GM12878 (cell line): Measurements from ENCODE around the gene RPL27. TPM values are rescaled to one million over a fixed set of nuclear protein-coding genes. Genes with fewer than 3 reads are reported as not detected.

ENCODE experiments used
- ATAC-seq: fragments of 200-7000 bp; cut with Tn5 transposase; 3 replicates; pipeline ENCODE4 v1.9.1; 2020; ENCODE audit warnings: mild to moderate bottlenecking, moderate library complexity
- BruUV-seq: library from RNA; stranded (reverse); fragments of 400-500 nt; replicated peaks from 2 replicates; lab custom pipeline; 2021; lab: Mats Ljungman, UMichigan
- CTCF ChIA-PET: fragments of 300-600 bp; sonication (Branson Sonifier 250); formaldehyde crosslinking; extraction: SDS; loops from one replicate; lab custom pipeline; 2021; ENCODE audit warnings: inconsistent platforms; lab: Yijun Ruan, JAX
- POLR2A ChIA-PET: fragments of 350-600 bp; formaldehyde crosslinking; extraction: SDS; loops from one replicate; lab custom pipeline; 2021; ENCODE audit warnings: inconsistent platforms; lab: Charles Lee
- RAD21 ChIA-PET: fragments of 300-600 bp; sonication (Branson Sonifier 250); formaldehyde crosslinking; loops from one replicate; lab custom pipeline; 2023; ENCODE audit warnings: antibody characterized with exemption; ENCODE audit not compliant: unreplicated experiment; lab: Charles Lee
- SMC1A ChIA-PET: fragments of 300-600 bp; sonication (Branson Sonifier 250); formaldehyde crosslinking; loops from one replicate; lab custom pipeline; 2023; ENCODE audit not compliant: unreplicated experiment, uncharacterized antibody; lab: Charles Lee
- DNase-seq: peaks from one replicate; pipeline ENCODE4 v3.0.0-alpha.2; 2011; ENCODE audit warnings: low read depth, low spot score
- FAIRE-seq: peaks from 3 replicates; lab custom pipeline; 2011; peaks lifted over from hg19 to GRCh38; lab: Jason Lieb, UNC
- H2AFZ ChIP-seq: 2 replicates; pipeline ENCODE4 v1.6.0; 2011; ENCODE audit warnings: low read depth, low read length, control low read depth; ENCODE audit not compliant: control insufficient read depth
- H3K27ac ChIP-seq: 2 replicates; pipeline ENCODE4 v1.5.1; 2011; ENCODE audit warnings: control low read depth; ENCODE audit not compliant: control insufficient read depth, insufficient read depth
- H3K27me3 ChIP-seq, 2 experiments: replicated peaks in 1 of 2; 2 replicates each; pipeline versions ENCODE4 v1.6.0 to v1.6.1; 2011; ENCODE audit warnings: low read length in 1 of 2; ENCODE audit not compliant: control insufficient read depth in 2 of 2, insufficient read depth in 2 of 2
- H3K36me3 ChIP-seq, 2 experiments: 2 replicates each; pipeline ENCODE4 v1.5.1; 2011; ENCODE audit warnings: low read length in 1 of 2; ENCODE audit not compliant: control insufficient read depth in 2 of 2, insufficient read depth in 2 of 2
- H3K4me1 ChIP-seq: 2 replicates; pipeline ENCODE4 v1.6.1; 2011; ENCODE audit warnings: mild to moderate bottlenecking, low read length, moderate library complexity, mixed read lengths; ENCODE audit not compliant: control insufficient read depth, insufficient read depth
- H3K4me2 ChIP-seq: 2 replicates; pipeline ENCODE4 v1.6.0; 2011; ENCODE audit warnings: control low read depth; ENCODE audit not compliant: control insufficient read depth, insufficient read depth
- H3K4me3 ChIP-seq: fragments of 200-600 bp; sonication (generic); 2 replicates; pipeline ENCODE4 v1.5.1; 2016
- H3K79me2 ChIP-seq: 2 replicates; pipeline ENCODE4 v1.6.0; 2011; ENCODE audit warnings: low read length; ENCODE audit not compliant: control insufficient read depth, insufficient read depth
- H3K9ac ChIP-seq: 2 replicates; pipeline ENCODE4 v1.8.0; 2011; ENCODE audit warnings: low read length, control low read depth, mixed read lengths; ENCODE audit not compliant: control insufficient read depth, insufficient read depth
- H3K9me3 ChIP-seq: replicated peaks from 3 replicates; pipeline ENCODE4 v1.5.1; 2011; ENCODE audit warnings: mild to moderate bottlenecking, low read length; ENCODE audit not compliant: control insufficient read depth, insufficient read depth
- H4K20me1 ChIP-seq: 2 replicates; pipeline ENCODE4 v1.6.0; 2011; ENCODE audit not compliant: control insufficient read depth, insufficient read depth
- CTCF ChIP-seq, 3 experiments: IDR thresholded peaks in 2 of 3; conservative IDR thresholded peaks in 1 of 3; 2 replicates each; pipeline ENCODE4 v1.5.1; 2011; ENCODE audit warnings: low read depth in 3 of 3, low read length in 3 of 3, mild to moderate bottlenecking in 3 of 3, control low read depth in 2 of 3, moderate library complexity in 2 of 3, inconsistent platforms in 1 of 3, mixed read lengths in 1 of 3; ENCODE audit not compliant: control insufficient read depth in 2 of 3, insufficient read depth in 1 of 3; ENCODE audit errors: extremely low read depth in 1 of 3
- E2F8 ChIP-seq: fragments of 450-650 bp; IDR thresholded peaks from 2 replicates; pipeline ENCODE4 v1.6.1; 2018; ENCODE audit warnings: mild to moderate bottlenecking, low read depth, moderate library complexity; ENCODE audit not compliant: partially characterized antibody
- GATAD2B ChIP-seq: fragments of 450-650 bp; conservative IDR thresholded peaks from 2 replicates; pipeline ENCODE4 v1.6.1; 2017; ENCODE audit warnings: low read depth, mild to moderate bottlenecking, moderate library complexity
- HDAC6 ChIP-seq: fragments of 200-600 bp; sonication (generic); IDR thresholded peaks from one replicate; pipeline ENCODE4 v1.8.0; 2017; ENCODE audit warnings: antibody characterized with exemption; ENCODE audit not compliant: unreplicated experiment
- IRF4 ChIP-seq: IDR thresholded peaks from 2 replicates; pipeline ENCODE4 v1.6.1; 2011; ENCODE audit warnings: low read depth, low read length
- MYC ChIP-seq: IDR thresholded peaks from 2 replicates; pipeline ENCODE4 v1.6.1; 2011; ENCODE audit warnings: mild to moderate bottlenecking, low read length, moderate library complexity, inconsistent platforms; ENCODE audit not compliant: insufficient read depth, insufficient replicate concordance, insufficient read length, severe bottlenecking
- RAD21 ChIP-seq: IDR thresholded peaks from 2 replicates; pipeline ENCODE4 v1.6.1; 2011; ENCODE audit warnings: mild to moderate bottlenecking, low read depth, low read length, moderate library complexity; ENCODE audit not compliant: insufficient read depth
- SREBF1 ChIP-seq: IDR thresholded peaks from 2 replicates; pipeline ENCODE4 v1.6.1; 2012; ENCODE audit warnings: mild to moderate bottlenecking, low read length
- TAF1 ChIP-seq: IDR thresholded peaks from 2 replicates; pipeline ENCODE4 v1.6.1; 2011; ENCODE audit warnings: mild to moderate bottlenecking, low read depth, low read length, borderline replicate concordance
- WGBS: methylation state at CpG from one replicate; pipeline ENCODE4 v1.1.6; 2016; ENCODE audit warnings: low lambda C conversion rate; ENCODE audit not compliant: insufficient replicate concordance, insufficient coverage; ENCODE audit errors: missing lambda C conversion rate; 5-methylcytosine and 5-hydroxymethylcytosine counted together
- in situ Hi-C: fragments of 300-500 bp; cut with MboI; formaldehyde crosslinking; loops from 9 replicates; pipeline ENCODE4 v1.14.3; 2018; ENCODE audit warnings: mixed read lengths
- intact Hi-C: fragments of 100-400 bp; cut with micrococcal nuclease; formaldehyde crosslinking; loops from one replicate; pipeline ENCODE4 v1.14.2; 2022; ENCODE audit not compliant: unreplicated experiment
- polyA plus RNA-seq, 11 experiments: library from polyadenylated mRNA; depleted of rRNA in 4 of 11; unstranded in 6 of 11; stranded (reverse) in 5 of 11; fragments of >200 nt; fragmentation: Nextera tagmentation in 4 of 11; fragmentation: Illumina TruSeq in 1 of 11; extraction: Ambion mirVana in 4 of 11; extraction: Trizol in 1 of 11; gene quantifications; 1 replicate in 1 of 11; 2 replicates in 10 of 11; pipeline versions ENCODE4 v1.2.1 to v1.2.3, GENCODE V29; 2011 to 2016; ENCODE audit warnings: inconsistent platforms in 2 of 11, missing spikeins in 2 of 11, low read depth in 1 of 11
- total RNA-seq, 4 experiments: library from RNA; depleted of rRNA in 3 of 4; stranded (reverse); fragments of >200 nt in 3 of 4; fragmentation: Illumina TruSeq in 1 of 4; extraction: Trizol in 1 of 4; gene quantifications; 2 replicates each; pipeline versions ENCODE4 v1.2.1 to v1.2.3, GENCODE V29; 2013 to 2021

RPL27 gene
- total and polyA plus RNA-seq, 10 of the 15 experiments (the other 5 are each of a cell fraction or from before 2014, with no cell fraction given) = 1,748 to 6,934 (median 3,779) TPM

- no peak overlapping the region for H3K27ac ChIP-seq
- BruUV-seq = no TSS peak
- ATAC-seq (no peak), FAIRE-seq (no peak), DNase-seq (no peak)
- H3K79me2 ChIP-seq = no peaks in the 10 kb centered on the region
- no peaks in the 10 kb centered on the region for H3K9me3 ChIP-seq
- CTCF ChIA-PET = no interaction called here
- intact Hi-C loops = no loop called here
- H3K4me1 ChIP-seq = 0 out of 2 replicates have a peak, but pooled peaks cover 3% of the 10 kb centered on the region
- no peak overlapping the region for H3K4me3 ChIP-seq
- no peak overlapping the region for H2AFZ ChIP-seq
- in situ Hi-C loops = no loop called here
- RAD21 ChIA-PET = no interaction called here
- SMC1A ChIA-PET = interaction anchor here (1.2 kb wide), 1 partner anchor 12 kb away, joined by 3 read pairs; the partner anchor contains the start of gene IFI35
- no peak overlapping the region for H3K9ac ChIP-seq
- H3K4me2 ChIP-seq = no peak overlapping the region
- POLR2A ChIA-PET = no interaction called here
- peaks cover 0 to under 1% of the 10 kb centered on the region in 2 experiments; a peak in 2 of 4 replicates for H3K36me3 ChIP-seq
- no peaks in the 10 kb centered on the region for H4K20me1 ChIP-seq
- TF ChIP-seq CTCF (IDR thresholded peaks at IDR 0.05 in 2 of 3, conservative IDR thresholded peaks at IDR 0.05 in 1 of 3; ENCODE audit: control insufficient read depth in 2 of 3, extremely low read depth in 1 of 3, insufficient read depth in 1 of 3, low read depth in 3 of 3, low read length in 3 of 3) = 0 out of 6 replicates have a peak, but pooled peaks of 1 of the 3 experiments have one; percentile 2
- no peak for TF ChIP-seq MYC
- no peaks in the 10 kb centered on the region for H3K27me3 ChIP-seq
- 44% methylated on average over 4 of the region's 4 CpGs for WGBS
Observed at GRCh38 chr17:43018932-43019331, 20.7 kb downstream of the RPL27 start.

- Histone ChIP-seq H3K4me3 (no peak overlapping the region), H4K20me1 (no peaks in the 10 kb centered on the region), H3K9ac (no peak overlapping the region), H3K79me2 (no peaks in the 10 kb centered on the region), H3K27me3 (no peaks in the 10 kb centered on the region), H3K4me1 (peaks cover 6% of the 10 kb centered on the region; the same call in 1 of the 2 replicates), H2AFZ (no peak overlapping the region), H3K4me2 (no peak overlapping the region), H3K36me3 (no peaks in the 10 kb centered on the region), H3K9me3 (no peaks in the 10 kb centered on the region), H3K27ac (no peak overlapping the region)
- ATAC-seq (no peak), DNase-seq (no peak), FAIRE-seq (no peak)
- WGBS = 59% methylated on average over 7 of the region's 7 CpGs
- in situ Hi-C loops = no loop called here
- SMC1A ChIA-PET = interaction anchor here (1.2 kb wide), 1 partner anchor 12 kb away, joined by 3 read pairs; the partner anchor contains the start of gene IFI35
- POLR2A ChIA-PET = no interaction called here
- CTCF ChIA-PET = no interaction called here
- RAD21 ChIA-PET = no interaction called here
- BruUV-seq = no TSS peak
- intact Hi-C loops = no loop called here
- no peak for TF ChIP-seq HDAC6
- no peak for TF ChIP-seq TAF1
- no peak for TF ChIP-seq RAD21
- TF ChIP-seq GATAD2B = no peak
- TF ChIP-seq E2F8 = no peak
- no peak for TF ChIP-seq IRF4
- no peak for TF ChIP-seq SREBF1
Observed at GRCh38 chr17:43019418-43019817, 21.2 kb downstream of the RPL27 start.
